NT2/D1 (cell line): ENCODE data around the gene UQCRC2.

Experiments
- SUZ12 ChIP-seq: IDR thresholded peaks from 2 replicates; pipeline ENCODE4 v1.6.1; 2011; ENCODE audit not compliant: insufficient read length, insufficient read depth; ENCODE audit errors: extremely low read depth
- YY1 ChIP-seq: IDR thresholded peaks from 2 replicates; pipeline ENCODE4 v1.6.1; 2011; ENCODE audit not compliant: insufficient read length, insufficient read depth
- ZNF274 ChIP-seq: IDR thresholded peaks from 2 replicates; pipeline ENCODE4 v1.6.1; 2011; ENCODE audit warnings: mild to moderate bottlenecking, low read depth, low read length

GRCh38 chr16:22010902-22011301, 57.7 kb downstream of the UQCRC2 start:
- TF ChIP-seq YY1 (no peak), ZNF274 (no peak), SUZ12 (no peak)
